ENCODE measurements around the gene PTGR3. TPM values are rescaled to one million over a fixed set of nuclear protein-coding genes. Genes with fewer than 3 reads are reported as not detected.

Gene PTGR3
- total RNA-seq, 1 experiment from 2014 or later: 9.3 TPM

- TF ChIP-seq CTCF (IDR thresholded peaks at IDR 0.05; ENCODE audit: insufficient read depth in 1 of 2, low read depth in 1 of 2, low read length in 1 of 2, severe bottlenecking in 1 of 2, unreplicated experiment in 1 of 2): no peak
- Histone ChIP-seq H3K4me3 (ENCODE audit: low read depth, low read length) (no peak overlapping the region), H3K27me3 (replicated peaks; ENCODE audit: control insufficient read depth, insufficient read depth, low read length) (no peaks in the 10 kb centered on the region), H3K9me3 (no peaks in the 10 kb centered on the region), H3K4me1 (no peaks in the 10 kb centered on the region), H3K36me3 (ENCODE audit: control insufficient read depth, insufficient read depth, low read length) (no peaks in the 10 kb centered on the region)
- Mint-ChIP-seq H3K27ac (ENCODE audit: unreplicated experiment) (no peak overlapping the region), H3K4me3 (ENCODE audit: unreplicated experiment) (no peak overlapping the region), H3K27me3 (ENCODE audit: insufficient read depth, unreplicated experiment) (no peaks in the 10 kb centered on the region), H3K36me3 (ENCODE audit: insufficient read depth, unreplicated experiment) (no peaks in the 10 kb centered on the region), H3K4me1 (ENCODE audit: low read depth, unreplicated experiment) (no peaks in the 10 kb centered on the region), H3K9me3 (ENCODE audit: unreplicated experiment) (no peaks in the 10 kb centered on the region)
- intact Hi-C loops (cut with micrococcal nuclease; ENCODE audit: unreplicated experiment): no loop called here
- no TSS peak for BruUV-seq (replicated peaks)
- DNase-seq: no peak
- CTCF ChIA-PET: no interaction called here
- POLR2A ChIA-PET: no interaction called here
These were observed 41.8 kb downstream of the PTGR3 start for GRCh38 chr18:75167137-75167536.

GRCh38 chr18:75165926-75166325 lies 43.0 kb downstream of the PTGR3 start:
- DNase-seq: no peak
- H3K27me3 Mint-ChIP-seq (ENCODE audit: insufficient read depth, unreplicated experiment): no peaks in the 10 kb centered on the region
- H3K4me3 Mint-ChIP-seq (ENCODE audit: unreplicated experiment): no peak overlapping the region
- no peak overlapping the region for H3K4me3 ChIP-seq (ENCODE audit: low read depth, low read length)
- H3K36me3 Mint-ChIP-seq (ENCODE audit: insufficient read depth, unreplicated experiment): no peaks in the 10 kb centered on the region
- H3K4me1 Mint-ChIP-seq (ENCODE audit: low read depth, unreplicated experiment): no peaks in the 10 kb centered on the region
- intact Hi-C loops (cut with micrococcal nuclease; ENCODE audit: unreplicated experiment): no loop called here
- no peak overlapping the region for H3K27ac Mint-ChIP-seq (ENCODE audit: unreplicated experiment)
- no peaks in the 10 kb centered on the region for H3K9me3 ChIP-seq
- no peaks in the 10 kb centered on the region for H3K27me3 ChIP-seq (replicated peaks; ENCODE audit: control insufficient read depth, insufficient read depth, low read length)
- no peaks in the 10 kb centered on the region for H3K9me3 Mint-ChIP-seq (ENCODE audit: unreplicated experiment)
- H3K36me3 ChIP-seq (ENCODE audit: control insufficient read depth, insufficient read depth, low read length): no peaks in the 10 kb centered on the region
- no peak for TF ChIP-seq CTCF (IDR thresholded peaks at IDR 0.05; ENCODE audit: insufficient read depth in 1 of 2, low read depth in 1 of 2, low read length in 1 of 2, severe bottlenecking in 1 of 2, unreplicated experiment in 1 of 2)
- H3K4me1 ChIP-seq: no peaks in the 10 kb centered on the region
- ChIA-PET POLR2A (no interaction called here), CTCF (no interaction called here)
- BruUV-seq (replicated peaks): no TSS peak

- no peaks in the 10 kb centered on the region for H3K4me1 Mint-ChIP-seq (ENCODE audit: low read depth, unreplicated experiment)
- TF ChIP-seq CTCF (IDR thresholded peaks at IDR 0.05; ENCODE audit: insufficient read depth in 1 of 2, low read depth in 1 of 2, low read length in 1 of 2, severe bottlenecking in 1 of 2, unreplicated experiment in 1 of 2): no peak
- no peaks in the 10 kb centered on the region for H3K36me3 Mint-ChIP-seq (ENCODE audit: insufficient read depth, unreplicated experiment)
- Histone ChIP-seq H3K36me3 (ENCODE audit: control insufficient read depth, insufficient read depth, low read length) (no peaks in the 10 kb centered on the region), H3K9me3 (no peaks in the 10 kb centered on the region), H3K27me3 (replicated peaks; ENCODE audit: control insufficient read depth, insufficient read depth, low read length) (no peaks in the 10 kb centered on the region), H3K4me1 (no peaks in the 10 kb centered on the region), H3K4me3 (ENCODE audit: low read depth, low read length) (no peak overlapping the region)
- intact Hi-C loops (cut with micrococcal nuclease; ENCODE audit: unreplicated experiment): no loop called here
- no TSS peak for BruUV-seq (replicated peaks)
- ChIA-PET POLR2A (no interaction called here), CTCF (no interaction called here)
- H3K9me3 Mint-ChIP-seq (ENCODE audit: unreplicated experiment): no peaks in the 10 kb centered on the region
- H3K27ac Mint-ChIP-seq (ENCODE audit: unreplicated experiment): no peak overlapping the region
- H3K27me3 Mint-ChIP-seq (ENCODE audit: insufficient read depth, unreplicated experiment): no peaks in the 10 kb centered on the region
- H3K4me3 Mint-ChIP-seq (ENCODE audit: unreplicated experiment): no peak overlapping the region
- no peak for DNase-seq
These were observed 44.5 kb downstream of the PTGR3 start for GRCh38 chr18:75164479-75164878.
